HepG2 (cell line): ENCODE results near the gene TMIGD2. TPM values are rescaled to one million over a fixed set of nuclear protein-coding genes. Genes with fewer than 3 reads are reported as not detected.

Experiments
- ATAC-seq: fragments of 200-7000 bp; cut with Tn5 transposase; 3 replicates; pipeline ENCODE4 v1.9.1; 2020; ENCODE audit warnings: mild to moderate bottlenecking, moderate library complexity
- BruUV-seq: library from RNA; stranded (reverse); fragments of 400-500 nt; replicated peaks from 2 replicates; lab custom pipeline; 2021; lab: Mats Ljungman, UMichigan
- CTCF ChIA-PET: fragments of 300-600 bp; formaldehyde crosslinking; extraction: SDS; loops from one replicate; lab custom pipeline; 2021; ENCODE audit warnings: low total read pairs, inconsistent platforms, low intra/inter-chr PET ratio; lab: Yijun Ruan, JAX
- POLR2A ChIA-PET: fragments of 350-600 bp; sonication (Branson Sonifier 250); formaldehyde crosslinking; loops from one replicate; lab custom pipeline; 2020; ENCODE audit warnings: antibody characterized with exemption, inconsistent platforms; lab: Yijun Ruan, JAX
- DNase-seq: peaks from one replicate; pipeline ENCODE4 v3.0.0-alpha.2; 2015; ENCODE audit warnings: low spot score
- FAIRE-seq: peaks from 3 replicates; lab custom pipeline; 2011; peaks lifted over from hg19 to GRCh38; lab: Jason Lieb, UNC
- H2AFZ ChIP-seq: one replicate; pipeline ENCODE4 v1.6.1; 2011; ENCODE audit warnings: low read length, inconsistent platforms
- H3K27ac ChIP-seq: fragments of 300-600 bp; 3 replicates; pipeline ENCODE4 v1.8.0; 2011; ENCODE audit warnings: mixed run types, mild to moderate bottlenecking, mixed read lengths, low read length, inconsistent platforms; ENCODE audit not compliant: insufficient read depth; ENCODE audit errors: extremely low read length
- H3K27me3 ChIP-seq, 2 experiments: fragments of 200-600 bp in 1 of 2; 2 replicates in 1 of 2; 3 replicates in 1 of 2; pipeline versions ENCODE4 v1.6.0 to v1.8.0; 2011; ENCODE audit warnings: low read length in 2 of 2, mild to moderate bottlenecking in 2 of 2, moderate library complexity in 2 of 2, inconsistent platforms in 1 of 2; ENCODE audit not compliant: insufficient read depth in 2 of 2, control insufficient read depth in 1 of 2
- H3K36me3 ChIP-seq, 2 experiments: fragments of 200-600 bp in 1 of 2; replicated peaks in 1 of 2; 2 replicates in 1 of 2; 3 replicates in 1 of 2; pipeline versions ENCODE4 v1.5.1 to v1.8.0; 2011; ENCODE audit warnings: low read length in 2 of 2, inconsistent platforms in 1 of 2; ENCODE audit not compliant: insufficient read depth in 2 of 2, control insufficient read depth in 1 of 2
- H3K4me1 ChIP-seq: 2 replicates; pipeline ENCODE4 v1.5.1; 2012; ENCODE audit warnings: low read length, inconsistent platforms; ENCODE audit not compliant: insufficient read depth
- H3K4me2 ChIP-seq: 2 replicates; pipeline ENCODE4 v1.6.0; 2011; ENCODE audit warnings: low read depth, low read length, inconsistent platforms
- H3K4me3 ChIP-seq, 3 experiments: fragments of 200-600 bp in 1 of 3; sonication (generic), shearing (Covaris generic) in 1 of 3; replicated peaks in 1 of 3; 2 replicates each; pipeline ENCODE4 v1.5.1; 2011 to 2016; ENCODE audit warnings: low read length in 3 of 3, inconsistent platforms in 2 of 3, low read depth in 2 of 3, mild to moderate bottlenecking in 2 of 3, control low read depth in 1 of 3, mixed read lengths in 1 of 3; ENCODE audit not compliant: insufficient read depth in 1 of 3
- H3K79me2 ChIP-seq: one replicate; pipeline ENCODE4 v1.6.1; 2011; ENCODE audit warnings: low read length, inconsistent platforms; ENCODE audit not compliant: insufficient read depth
- H3K9ac ChIP-seq: 2 replicates; pipeline ENCODE4 v1.6.0; 2011; ENCODE audit warnings: mild to moderate bottlenecking, low read depth, low read length, inconsistent platforms; ENCODE audit not compliant: insufficient read depth
- H3K9me3 ChIP-seq: 2 replicates; pipeline ENCODE4 v1.5.1; 2012; ENCODE audit warnings: mild to moderate bottlenecking, low read length
- H4K20me1 ChIP-seq: 2 replicates; pipeline ENCODE4 v1.6.0; 2011; ENCODE audit warnings: inconsistent platforms, mild to moderate bottlenecking, low read length, moderate library complexity; ENCODE audit not compliant: insufficient read depth
- ASH2L ChIP-seq: fragments of 300-600, 200-600 bp; sonication (generic); IDR thresholded peaks from 2 replicates; pipeline ENCODE4 v1.7.0; 2017; ENCODE audit warnings: low read depth, mild to moderate bottlenecking, moderate library complexity, mixed read lengths, low read length; ENCODE audit not compliant: insufficient read length
- CCAR2 ChIP-seq: fragments of 200-400 bp; formaldehyde crosslinking; optimal IDR thresholded peaks from 2 replicates; pipeline ENCODE3; 2018; ENCODE audit warnings: low read depth, mild to moderate bottlenecking, low read length, moderate library complexity
- HNRNPK ChIP-seq: fragments of 200-400 bp; formaldehyde crosslinking; IDR thresholded peaks from 2 replicates; pipeline ENCODE4 v1.6.1; 2018; ENCODE audit warnings: low read length, low read depth, moderate library complexity, mild to moderate bottlenecking; ENCODE audit not compliant: poor library complexity, severe bottlenecking
- MNT ChIP-seq: fragments of 450-650 bp; IDR thresholded peaks from 2 replicates; pipeline ENCODE4 v1.6.1; 2016
- RBFOX2 ChIP-seq: fragments of 200-400 bp; formaldehyde crosslinking; IDR thresholded peaks from 2 replicates; pipeline ENCODE4 v1.6.1; 2017; ENCODE audit warnings: low read depth, mild to moderate bottlenecking, low read length
- XBP1 ChIP-seq: sonication (generic); formaldehyde crosslinking; IDR thresholded peaks from 2 replicates; pipeline ENCODE4 v1.5.0; 2020; ENCODE audit warnings: missing genetic modification reagents
- YEATS4 ChIP-seq: sonication (generic); formaldehyde crosslinking; IDR thresholded peaks from 2 replicates; pipeline ENCODE4 v1.4.0; 2020; ENCODE audit warnings: missing genetic modification reagents, borderline replicate concordance
- ZBTB33 ChIP-seq: sonication (generic); formaldehyde crosslinking; IDR thresholded peaks from 2 replicates; pipeline ENCODE4 v1.4.0; 2020; ENCODE audit warnings: missing genetic modification reagents
- ZBTB38 ChIP-seq: sonication (generic); formaldehyde crosslinking; IDR thresholded peaks from 2 replicates; pipeline ENCODE4 v1.5.1; 2020; ENCODE audit warnings: mild to moderate bottlenecking, missing genetic modification reagents
- ZBTB7A ChIP-seq: sonication (generic); formaldehyde crosslinking; IDR thresholded peaks from 2 replicates; pipeline ENCODE4 v1.8.0; 2022; ENCODE audit warnings: mild to moderate bottlenecking, missing genetic modification reagents
- WGBS: methylation state at CpG from one replicate; pipeline ENCODE4 v1.1.6; 2017; ENCODE audit warnings: low lambda C conversion rate; 5-methylcytosine and 5-hydroxymethylcytosine counted together
- in situ Hi-C: cut with HindIII; loops from 2 replicates; pipeline ENCODE4 v1.10.0; 2017; ENCODE audit warnings: low pct_unique_long_range_greater_than_20kb; ENCODE audit not compliant: extremely low pct_ligation_motif_present
- intact Hi-C: fragments of 100-400 bp; cut with micrococcal nuclease; formaldehyde crosslinking; loops from one replicate; pipeline ENCODE4 v1.10.0; 2022; ENCODE audit not compliant: unreplicated experiment
- polyA plus RNA-seq, 8 experiments: library from polyadenylated mRNA; depleted of rRNA in 3 of 8; stranded (reverse) in 7 of 8; unstranded in 1 of 8; fragments of >200 nt; fragmentation: Illumina TruSeq in 4 of 8; extraction: Trizol in 4 of 8; gene quantifications; 2 replicates each; pipeline versions ENCODE4 v1.2.1 to v1.2.3, GENCODE V29; 2011 to 2016; ENCODE audit warnings: low read depth in 4 of 8, missing spikeins in 1 of 8, mixed read lengths in 1 of 8; ENCODE audit not compliant: insufficient read depth in 1 of 8
- total RNA-seq, 5 experiments: library from RNA; depleted of rRNA; stranded (reverse); fragments of >200 nt; fragmentation: Illumina TruSeq; extraction: Trizol; gene quantifications; 2 replicates each; pipeline ENCODE4 v1.2.3, GENCODE V29; 2016; ENCODE audit warnings: low read depth in 1 of 5

The TMIGD2 gene
- total and polyA plus RNA-seq, 2 of the 13 experiments (the other 11 are each of a cell fraction or from before 2014, with no cell fraction given) = 0.11 to 1.0 TPM

GRCh38 chr19:4328243-4328990 lies 26.2 kb upstream of the TMIGD2 start:
- ChIA-PET CTCF (no interaction called here), POLR2A (interaction anchor here (0.8 to 3.6 kb wide), 4 partner anchors 10 to 18 kb away, joined by 3 to 10 read pairs (median 4); partner anchors contain the start of genes MPND and STAP2)
- FAIRE-seq (no peak), DNase-seq (no peak), ATAC-seq (peak; percentile 67)
- Histone ChIP-seq H3K4me3 (no peak overlapping the region), H3K4me2 (no peak overlapping the region), H3K27me3 (no peaks in the 10 kb centered on the region), H3K9me3 (no peaks in the 10 kb centered on the region), H3K79me2 (no peaks in the 10 kb centered on the region), H3K9ac (no peak overlapping the region), H3K27ac (no peak overlapping the region), H3K36me3 (peaks cover 0 to 3% of the 10 kb centered on the region in 2 experiments; a peak in 1 of 5 replicates), H3K4me1 (no peaks in the 10 kb centered on the region), H2AFZ (no peak overlapping the region), H4K20me1 (no peaks in the 10 kb centered on the region)
- 93% methylated on average over 41 of the region's 49 CpGs for WGBS
- intact Hi-C loops = no loop called here
- TF ChIP-seq HNRNPK (peak; percentile 49), ZBTB33 (CRISPR knock-in tag) (peak; percentile 88), MNT (no peak), YEATS4 (CRISPR knock-in tag) (no peak), CCAR2 (no peak), RBFOX2 (peak; percentile 24; the same call in 1 of the 2 replicates), XBP1 (CRISPR knock-in tag) (no peak), ASH2L (no peak), ZBTB7A (CRISPR knock-in tag) (no peak), ZBTB38 (peak; percentile 51; the same call in 1 of the 2 replicates)
- in situ Hi-C loops = no loop called here
- no TSS peak for BruUV-seq
